GM23248 (cell line): ENCODE measurements around the gene EPOP.
"Not testable (repeated sequence)": the region's sequence is repeated elsewhere in the genome, so short reads cannot be mapped to it uniquely, and the experiment has no call there.

ENCODE experiments used
- EZH2 ChIP-seq: fragments of 200-600 bp; sonication (generic); IDR thresholded peaks from 2 replicates; pipeline ENCODE4 v1.6.1; 2018; ENCODE audit warnings: antibody characterized with exemption, mild to moderate bottlenecking; ENCODE audit not compliant: insufficient read depth, poor library complexity, severe bottlenecking
- EZH2phosphoT487 ChIP-seq: fragments of 200-600 bp; sonication (generic); IDR thresholded peaks from 2 replicates; pipeline ENCODE4 v1.6.1; 2018; ENCODE audit warnings: antibody characterized with exemption, moderate library complexity, mild to moderate bottlenecking, low read depth; ENCODE audit not compliant: insufficient read depth

- TF ChIP-seq EZH2, EZH2phosphoT487: not testable (repeated sequence)
These were observed 49.9 kb downstream of the EPOP start for GRCh38 chr17:38624782-38625355.
